ENCODE data around the gene MID2.
"Not testable (repeated sequence)": the region's sequence is repeated elsewhere in the genome, so short reads cannot be mapped to it uniquely, and the experiment has no call there.

Gene MID2

DNA sequence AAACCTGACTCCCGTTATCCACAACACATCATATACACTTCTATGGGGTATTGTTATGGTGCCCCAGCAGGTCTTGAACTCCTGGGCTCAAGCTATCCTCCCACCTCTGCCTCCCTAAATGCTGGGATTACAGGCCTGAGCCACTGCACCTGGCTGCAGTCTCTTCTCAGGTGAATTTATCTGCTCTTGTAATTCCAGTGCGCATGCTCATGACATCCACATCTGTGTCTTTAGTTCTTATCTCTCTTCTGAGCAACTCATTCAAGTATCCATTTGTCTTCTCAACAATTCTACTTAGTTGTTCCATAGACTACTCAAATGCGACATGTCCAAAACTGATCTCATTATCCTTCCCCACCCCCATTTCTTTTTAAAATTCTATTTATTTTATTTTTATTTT lies 20.5 kb upstream of the MID2 start:
- H3K27ac ChIP-seq, result no peak overlapping the region
- no peak for DNase-seq (ENCODE audit: low spot score)
- TF ChIP-seq, protein P1, sequence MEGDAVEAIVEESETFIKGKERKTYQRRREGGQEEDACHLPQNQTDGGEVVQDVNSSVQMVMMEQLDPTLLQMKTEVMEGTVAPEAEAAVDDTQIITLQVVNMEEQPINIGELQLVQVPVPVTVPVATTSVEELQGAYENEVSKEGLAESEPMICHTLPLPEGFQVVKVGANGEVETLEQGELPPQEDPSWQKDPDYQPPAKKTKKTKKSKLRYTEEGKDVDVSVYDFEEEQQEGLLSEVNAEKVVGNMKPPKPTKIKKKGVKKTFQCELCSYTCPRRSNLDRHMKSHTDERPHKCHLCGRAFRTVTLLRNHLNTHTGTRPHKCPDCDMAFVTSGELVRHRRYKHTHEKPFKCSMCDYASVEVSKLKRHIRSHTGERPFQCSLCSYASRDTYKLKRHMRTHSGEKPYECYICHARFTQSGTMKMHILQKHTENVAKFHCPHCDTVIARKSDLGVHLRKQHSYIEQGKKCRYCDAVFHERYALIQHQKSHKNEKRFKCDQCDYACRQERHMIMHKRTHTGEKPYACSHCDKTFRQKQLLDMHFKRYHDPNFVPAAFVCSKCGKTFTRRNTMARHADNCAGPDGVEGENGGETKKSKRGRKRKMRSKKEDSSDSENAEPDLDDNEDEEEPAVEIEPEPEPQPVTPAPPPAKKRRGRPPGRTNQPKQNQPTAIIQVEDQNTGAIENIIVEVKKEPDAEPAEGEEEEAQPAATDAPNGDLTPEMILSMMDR (IDR thresholded peaks at IDR 0.05), result no peak
- no peak overlapping the region for H3K4me3 ChIP-seq

DNA sequence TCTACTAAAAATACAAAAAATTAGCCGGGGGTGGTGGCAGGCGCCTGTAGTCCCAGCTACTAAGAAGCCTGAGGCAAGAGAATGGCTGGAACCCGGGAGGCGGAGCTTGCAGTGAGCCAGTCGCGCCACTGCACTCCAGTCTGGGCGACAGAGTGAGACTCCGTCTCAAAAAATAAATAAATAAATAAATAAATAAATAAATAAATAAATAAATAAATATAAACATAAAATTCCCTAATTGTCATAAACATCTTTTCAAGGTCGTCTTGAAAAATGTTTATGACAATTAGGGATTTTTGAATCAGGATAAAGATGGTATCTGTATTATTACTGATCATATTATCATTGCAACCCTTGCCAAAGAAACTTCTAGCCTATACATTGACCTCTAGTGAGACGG lies 15.6 kb upstream of the MID2 start:
- not testable (repeated sequence) for DNase-seq (ENCODE audit: low spot score); H3K4me3 ChIP-seq; H3K27ac ChIP-seq

DNA sequence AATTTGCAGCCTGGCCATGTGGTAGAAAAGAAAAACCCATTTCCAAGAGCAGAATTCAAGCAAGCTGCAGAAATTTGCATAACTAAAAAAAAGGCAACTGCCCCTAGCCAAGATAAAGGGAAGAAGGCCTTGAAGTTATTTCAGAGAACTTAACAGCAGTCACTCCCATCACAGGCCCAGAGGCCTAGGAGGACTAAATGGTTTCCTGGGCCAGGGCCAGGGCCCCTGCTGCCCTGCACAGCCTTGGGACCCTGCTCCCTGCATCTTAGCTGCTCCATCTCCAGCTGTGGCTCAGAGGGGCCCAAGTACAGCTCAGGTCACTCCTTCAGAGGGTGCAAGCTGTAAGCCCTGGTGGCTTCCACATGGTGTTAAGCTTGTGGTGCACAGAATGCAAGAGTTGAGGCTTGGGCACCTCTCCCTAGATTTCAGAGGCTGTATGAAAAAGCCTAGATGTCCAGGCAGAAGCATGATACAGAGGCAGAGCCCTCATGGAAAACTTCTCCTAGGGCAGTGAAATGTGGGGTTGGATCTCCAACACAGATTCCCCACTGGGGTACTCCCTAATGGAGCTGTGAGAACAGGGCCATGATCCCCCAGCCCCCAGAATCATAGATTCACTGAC lies 6.7 kb upstream of the MID2 start:
- TF ChIP-seq, protein P1 (IDR thresholded peaks at IDR 0.05), result no peak
- no peak overlapping the region for H3K27ac ChIP-seq
- no peak for DNase-seq (ENCODE audit: low spot score)
- no peak overlapping the region for H3K4me3 ChIP-seq

DNA sequence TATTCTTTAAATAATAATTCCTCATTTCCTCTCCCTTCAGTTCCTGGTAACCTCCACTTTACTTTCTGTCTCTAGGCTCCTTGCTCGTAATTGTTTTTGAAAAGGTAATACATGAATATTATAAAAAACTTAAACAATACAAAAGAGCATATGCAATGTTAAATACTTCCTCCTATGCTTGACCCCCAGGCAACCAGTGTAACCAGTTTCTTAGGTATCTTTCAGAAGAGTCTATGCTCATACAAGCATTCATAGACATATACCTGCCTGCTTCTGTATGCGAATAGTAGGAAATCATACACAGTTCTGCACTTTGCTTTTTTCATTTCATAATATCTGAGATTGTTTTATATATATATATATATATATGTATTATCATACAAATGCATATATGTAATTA lies 2.6 kb upstream of the MID2 start:
- Histone ChIP-seq H3K4me3 (no peak overlapping the region), H3K27ac (no peak overlapping the region)
- no peak for DNase-seq (ENCODE audit: low spot score)
- TF ChIP-seq, protein P1 (IDR thresholded peaks at IDR 0.05), result no peak

DNA sequence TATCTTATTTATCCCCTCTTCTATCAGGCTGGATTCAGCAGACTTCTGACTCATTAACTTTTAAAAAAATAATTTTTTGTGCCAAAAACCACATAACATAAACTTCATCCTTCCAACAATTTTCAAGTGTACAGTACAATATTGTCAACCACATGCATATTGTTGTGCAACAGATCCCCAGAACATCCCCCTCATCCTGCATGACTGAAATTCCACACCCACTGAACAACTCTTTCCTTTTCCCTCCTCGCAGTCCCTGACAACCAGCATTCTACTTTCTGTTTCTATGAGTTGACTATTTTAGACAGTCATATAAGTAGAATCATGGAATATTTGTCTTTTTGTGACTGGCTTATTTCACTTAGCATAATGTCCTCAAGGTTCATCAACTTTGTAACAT lies 2.2 kb upstream of the MID2 start:
- H3K27ac ChIP-seq, result no peak overlapping the region
- H3K4me3 ChIP-seq, result no peak overlapping the region
- TF ChIP-seq, protein P1 (IDR thresholded peaks at IDR 0.05), result no peak
- no peak for DNase-seq (ENCODE audit: low spot score)

DNA sequence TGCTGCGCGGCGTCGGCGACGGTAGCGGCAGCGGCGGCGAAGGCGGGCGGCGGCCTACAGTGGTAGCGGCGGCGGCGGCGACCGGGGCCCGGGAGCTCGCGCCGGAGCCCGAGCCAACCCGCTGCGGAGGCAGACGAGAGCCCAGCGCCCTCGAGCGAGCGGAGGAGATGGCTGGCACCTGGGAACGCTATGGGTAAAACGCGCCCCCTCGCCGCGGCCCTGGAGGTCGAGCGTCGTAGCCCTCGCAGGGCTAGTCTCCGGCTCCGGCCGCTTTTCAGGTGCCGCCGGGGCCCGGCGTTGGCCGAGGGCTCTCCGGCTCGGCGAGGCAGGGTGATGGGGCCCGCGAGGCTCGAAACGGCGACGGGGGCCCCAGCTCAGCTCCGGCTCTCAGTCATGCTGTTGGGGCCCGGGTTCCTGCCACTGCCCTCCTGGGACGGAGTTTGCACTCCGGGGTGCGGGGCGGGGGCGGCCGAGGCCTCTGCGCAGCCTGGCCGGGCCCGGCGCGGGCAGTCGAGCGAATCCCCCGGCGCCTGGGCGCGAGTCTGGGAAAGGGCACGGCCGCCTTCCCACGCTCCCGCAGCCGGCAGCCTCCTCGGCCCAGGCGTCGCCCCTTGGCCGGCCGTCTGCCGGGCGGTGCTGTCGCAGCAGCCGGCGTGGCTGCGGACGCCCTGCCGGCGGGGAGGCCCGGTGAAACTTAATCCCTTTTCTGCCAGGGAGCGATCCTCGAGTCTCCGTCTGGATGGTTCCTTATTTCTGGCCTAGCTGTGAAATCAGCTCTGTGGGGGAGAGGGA lies 768 bp downstream of the MID2 start:
- H3K4me3 ChIP-seq, result peak overlapping the region; percentile 69
- DNase-seq (ENCODE audit: low spot score), result no peak
- TF ChIP-seq, protein P1 (IDR thresholded peaks at IDR 0.05), result no peak
- peak overlapping the region; percentile 89 for H3K27ac ChIP-seq

DNA sequence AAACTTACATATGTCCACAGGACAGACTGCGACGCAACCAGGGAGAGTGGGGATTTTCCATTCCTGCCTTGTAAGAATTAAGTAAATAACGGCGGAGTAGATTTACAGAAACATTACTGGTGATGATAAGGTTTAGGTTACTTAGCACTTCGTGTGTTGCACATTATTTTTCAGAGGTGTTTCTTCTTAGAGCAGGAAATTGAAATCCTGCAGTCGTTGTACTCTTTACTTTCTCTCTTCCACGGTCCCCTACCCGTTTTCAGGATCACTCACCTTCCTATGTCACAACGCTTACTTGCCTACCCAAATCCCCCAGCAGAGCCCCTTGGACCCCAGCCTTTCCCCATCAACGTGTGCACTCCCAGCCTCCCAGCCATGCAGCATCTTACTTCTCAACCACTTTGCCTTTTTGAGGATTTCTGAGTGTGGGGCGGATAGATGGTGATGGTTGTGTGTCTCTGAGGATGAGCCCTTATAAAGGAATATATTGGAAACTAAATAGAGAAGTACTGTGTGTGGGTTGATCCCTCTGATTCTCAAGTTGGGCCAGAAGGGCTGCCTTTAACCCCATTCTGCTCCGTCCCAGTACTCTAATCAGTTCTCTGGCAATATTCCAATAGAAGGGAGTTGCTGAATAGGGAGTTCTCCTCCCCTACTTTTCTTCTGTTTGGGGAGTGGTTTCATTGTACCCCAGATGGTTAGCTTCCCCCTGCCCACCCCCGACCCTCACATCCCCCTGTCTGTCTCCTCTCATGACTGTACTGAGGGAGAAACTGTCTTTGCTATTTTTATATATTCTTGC lies 1.6 kb downstream of the MID2 start:
- Histone ChIP-seq H3K4me3 (peak overlapping the region; percentile 69), H3K27ac (peak overlapping the region; percentile 89)
- no peak for DNase-seq (ENCODE audit: low spot score)
- TF ChIP-seq, protein P1 (IDR thresholded peaks at IDR 0.05), result no peak
